Ovary (tissue), 9 donors: ENCODE measurements around the gene FAM237A. TPM values are rescaled to one million over a fixed set of nuclear protein-coding genes. Genes with fewer than 3 reads are reported as not detected.

Experiments
- DNase-seq, 5 donors: peaks; one replicate each; pipeline ENCODE4 v3.0.0-alpha.2; 2019 to 2020
- H3K27ac ChIP-seq, 2 donors: fragments of 200-600 bp; one replicate each; pipeline versions ENCODE4 v1.5.1 to v1.8.0; 2019 to 2022
- H3K27me3 ChIP-seq: fragments of 200-600 bp; one replicate; pipeline ENCODE4 v1.8.0; 2022
- H3K36me3 ChIP-seq: fragments of 200-600 bp; sonication (generic); one replicate; pipeline ENCODE4 v1.5.1; 2019
- H3K4me1 ChIP-seq: one replicate; pipeline ENCODE4 v1.8.1; 2013; ENCODE audit warnings: mild to moderate bottlenecking, moderate library complexity; ENCODE audit not compliant: insufficient read depth
- H3K4me3 ChIP-seq: fragments of 200-600 bp; sonication (generic); one replicate; pipeline ENCODE4 v1.5.1; 2017
- H3K9me3 ChIP-seq, 2 donors: fragments of 200-600 bp in 1 of 2; sonication (generic) in 1 of 2; one replicate each; pipeline versions ENCODE4 v1.5.1 to v1.8.1; 2013 to 2019; ENCODE audit warnings: mild to moderate bottlenecking in 1 of 2, moderate library complexity in 1 of 2
- CTCF ChIP-seq, 3 donors: fragments of 450-650 bp in 2 of 3; fragments of 200-600 bp in 1 of 3; IDR thresholded peaks; one replicate each; pipeline versions ENCODE4 v1.5.1 to v1.8.0; 2016 to 2022; ENCODE audit warnings: antibody characterized with exemption in 3 of 3, mild to moderate bottlenecking in 1 of 3
- EP300 ChIP-seq: sonication (generic); formaldehyde crosslinking; IDR thresholded peaks from one replicate; pipeline ENCODE4 v1.6.1; 2017; ENCODE audit warnings: antibody characterized with exemption
- POLR2A ChIP-seq: fragments of 450-650 bp; IDR thresholded peaks from one replicate; pipeline ENCODE4 v1.6.1; 2017; ENCODE audit warnings: antibody characterized with exemption, mild to moderate bottlenecking, moderate library complexity
- WGBS, 3 donors: extraction: QIAGEN DNeasy Blood & Tissue Kit in 1 of 3; methylation state at CpG; one replicate each; pipeline versions ENCODE4 v1.1.5 to v1.1.7; 2013 to 2017; 5-methylcytosine and 5-hydroxymethylcytosine counted together
- intact Hi-C, 4 donors: fragments of 100-400 bp; cut with DNase I; formaldehyde crosslinking; loops; one replicate each; pipeline versions ENCODE4 v1.11.0 to v1.15.1; 2022 to 2023
- polyA plus RNA-seq, 2 donors: library from polyadenylated mRNA; stranded (reverse); fragments of 200-250 nt in 1 of 2; fragments of 350-450 nt in 1 of 2; fragmentation: Illumina TruSeq in 1 of 2; extraction: RNeasy Lipid Tissue Mini Kit (QIAGEN cat#74804) in 1 of 2; gene quantifications; one replicate each; pipeline ENCODE4 v1.2.3, GENCODE V29; 2013 to 2014
- total RNA-seq, 7 donors: library from RNA; depleted of rRNA in 2 of 7; stranded (reverse); fragments of >200 nt in 2 of 7; fragmentation: NEBNext Ultra II Directional in 3 of 7; extraction: Animal tissue kit (Norgen Biotek cat#: 25700) in 3 of 7; gene quantifications; one replicate each; pipeline versions ENCODE4 v1.1.0 to v1.2.4, GENCODE V29; 2016 to 2023
- donor health status: DM: no; HTN: no; CAD: no; lungs with moderate emphysema.
- donor health status: DM: no; HTN: no; CAD: no.
- donor health status: Bipolar disorder and iron deficiency.
- donor health status: DM: yes; HTN: yes; CAD: no.
- donor health status: DM: no; HTN: no; CAD: no.
- donor health status: DM: yes; HTN: yes; CAD: no.

The FAM237A gene
- total and polyA plus RNA-seq, 9 donors, result not detected

GRCh38 chr2:206616151-206616550, 26.1 kb upstream of the FAM237A start:
- WGBS, 3 donors, result 69 to 76% (median 74%) methylated on average over 2 of the region's 2 CpGs
- TF ChIP-seq EP300, result no peak
- no peak for TF ChIP-seq POLR2A
- no peak for TF ChIP-seq CTCF (IDR thresholded peaks at IDR 0.05)
- H3K27ac ChIP-seq, result no peak overlapping the region

DNA sequence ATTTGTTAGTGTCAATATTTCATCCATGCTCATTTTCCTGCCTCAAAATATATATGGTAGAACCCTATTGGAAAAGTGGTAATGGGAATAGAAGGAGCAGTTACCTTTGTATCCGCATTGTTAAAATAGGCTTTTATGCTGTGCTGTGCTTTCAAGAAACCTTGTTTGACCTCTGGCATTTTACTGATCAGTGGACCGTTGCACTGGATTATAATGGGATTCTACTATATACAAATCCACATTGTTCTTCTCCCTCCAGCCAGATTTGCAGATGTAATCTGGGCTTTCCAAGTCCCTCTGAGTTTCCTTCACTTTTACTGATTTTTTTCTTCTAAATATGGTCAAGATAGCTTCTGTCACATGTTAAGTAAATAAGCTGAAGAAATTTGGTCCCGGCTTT, 23.3 kb upstream of the FAM237A start:
- Histone ChIP-seq H3K4me1 (no peaks in the 10 kb centered on the region), H3K36me3 (no peaks in the 10 kb centered on the region), H3K4me3 (no peak overlapping the region), H3K27ac (no peak overlapping the region), H3K9me3 (no peaks in the 10 kb centered on the region), H3K27me3 (no peaks in the 10 kb centered on the region)
- TF ChIP-seq POLR2A (no peak), CTCF (IDR thresholded peaks at IDR 0.05) (no peak), EP300 (no peak)
- WGBS, 3 donors, result 67 to 79% (median 79%) methylated on average over 3 of the region's 3 CpGs
- intact Hi-C loops, result no loop called here
- no peak for DNase-seq

More at GRCh38 chr2:206616151-206616550, 26.1 kb upstream of the FAM237A start:
- Histone ChIP-seq H3K9me3 (no peaks in the 10 kb centered on the region), H3K27me3 (no peaks in the 10 kb centered on the region), H3K4me1 (no peaks in the 10 kb centered on the region), H3K36me3 (no peaks in the 10 kb centered on the region), H3K4me3 (no peak overlapping the region)
- no peak for DNase-seq
- intact Hi-C loops, result no loop called here

DNA sequence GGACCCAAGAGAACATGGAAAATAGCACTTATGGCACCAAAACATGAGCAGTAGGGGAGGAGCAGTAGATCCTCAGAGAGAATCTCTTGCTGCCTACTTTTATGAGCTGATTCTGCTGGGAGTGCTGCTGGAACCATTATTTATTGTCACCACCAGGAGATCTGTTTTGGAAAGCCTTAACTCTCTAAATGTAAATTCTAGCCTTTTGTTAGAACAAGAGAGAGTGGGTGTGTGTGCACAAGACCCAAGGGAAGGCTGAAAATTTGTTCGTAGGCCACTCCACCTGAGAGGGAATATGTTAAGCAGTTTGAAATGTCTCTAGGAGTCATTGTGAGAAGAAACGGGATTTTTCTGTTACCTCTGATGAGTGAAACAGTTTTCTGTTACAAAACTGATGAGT, 16.2 kb upstream of the FAM237A start:
- 67 to 72% (median 70%) methylated on average over 2 of the region's 2 CpGs for WGBS, 3 donors
- Histone ChIP-seq H3K36me3 (no peaks in the 10 kb centered on the region), H3K4me1 (no peaks in the 10 kb centered on the region), H3K9me3 (no peaks in the 10 kb centered on the region), H3K27me3 (no peaks in the 10 kb centered on the region), H3K27ac (no peak overlapping the region), H3K4me3 (no peak overlapping the region)
- intact Hi-C loops, result no loop called here
- TF ChIP-seq CTCF (IDR thresholded peaks at IDR 0.05) (no peak), EP300 (no peak), POLR2A (no peak)
- DNase-seq, result no peak

- H3K4me3 ChIP-seq, result no peak overlapping the region
- TF ChIP-seq CTCF (IDR thresholded peaks at IDR 0.05), result no peak
- no peak for TF ChIP-seq EP300
- no peak for TF ChIP-seq POLR2A
- no peaks in the 10 kb centered on the region for H3K4me1 ChIP-seq
- H3K27ac ChIP-seq, result no peak overlapping the region
- H3K36me3 ChIP-seq, result no peaks in the 10 kb centered on the region
- no peaks in the 10 kb centered on the region for H3K9me3 ChIP-seq
- intact Hi-C loops, result no loop called here
- no peaks in the 10 kb centered on the region for H3K27me3 ChIP-seq
- DNase-seq, result no peak
These were observed 14.7 kb upstream of the FAM237A start for GRCh38 chr2:206627632-206628031.

GRCh38 chr2:206631340-206631739, 10.9 kb upstream of the FAM237A start:
- H3K27me3 ChIP-seq, result no peaks in the 10 kb centered on the region
- TF ChIP-seq POLR2A (no peak), CTCF (IDR thresholded peaks at IDR 0.05) (no peak), EP300 (no peak)
- intact Hi-C loops, result no loop called here
- WGBS, 3 donors, result 52 to 85% (median 64%) methylated on average over 3 of the region's 3 CpGs
- H3K27ac ChIP-seq, result no peak overlapping the region
- no peaks in the 10 kb centered on the region for H3K9me3 ChIP-seq
- H3K4me3 ChIP-seq, result no peak overlapping the region
- DNase-seq, result no peak
- H3K36me3 ChIP-seq, result no peaks in the 10 kb centered on the region
- no peaks in the 10 kb centered on the region for H3K4me1 ChIP-seq
